ENCODE measurements around the gene PCK1. TPM values are rescaled to one million over a fixed set of nuclear protein-coding genes. Genes with fewer than 3 reads are reported as not detected.

The PCK1 gene
- total and polyA plus RNA-seq, 2 of the 13 experiments (the other 11 are each of a cell fraction or from before 2014, with no cell fraction given) = 6.5 to 12.6 TPM

DNA sequence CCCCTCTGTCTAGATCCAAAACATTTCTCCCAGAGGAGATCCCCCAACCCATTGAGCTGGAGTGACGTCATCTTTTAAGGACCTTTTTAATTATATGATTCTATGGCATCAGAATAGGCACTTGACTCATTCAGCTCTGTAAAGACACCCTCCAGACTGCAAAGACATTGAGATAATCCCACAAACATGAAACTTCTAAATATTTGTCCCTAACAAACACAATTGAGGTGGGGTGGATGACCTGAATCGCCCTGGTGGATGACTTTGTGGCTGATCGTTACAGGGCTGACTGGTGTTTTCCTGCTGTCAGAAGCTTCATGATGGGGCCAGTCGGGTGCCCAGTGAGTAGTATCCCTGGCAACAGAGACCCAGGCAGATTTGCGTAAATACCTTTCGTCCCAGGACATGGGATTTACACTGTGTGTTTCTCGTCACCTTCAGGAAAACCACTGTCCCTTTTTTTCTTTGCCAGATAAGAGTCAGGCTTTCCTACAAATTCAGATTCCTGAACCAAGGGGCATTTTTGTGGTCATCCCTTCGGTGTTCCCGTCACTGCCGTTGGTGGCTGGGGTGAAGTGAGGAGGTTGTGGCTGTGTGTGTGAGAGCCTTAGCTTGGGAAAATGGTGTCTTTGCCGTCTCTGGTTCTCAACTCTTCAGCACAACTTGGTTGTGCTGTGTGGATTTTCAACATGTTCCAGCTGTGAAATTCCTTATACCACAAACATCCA lies 5.3 kb upstream of the PCK1 start (continued):
- TF ChIP-seq, protein P1, sequence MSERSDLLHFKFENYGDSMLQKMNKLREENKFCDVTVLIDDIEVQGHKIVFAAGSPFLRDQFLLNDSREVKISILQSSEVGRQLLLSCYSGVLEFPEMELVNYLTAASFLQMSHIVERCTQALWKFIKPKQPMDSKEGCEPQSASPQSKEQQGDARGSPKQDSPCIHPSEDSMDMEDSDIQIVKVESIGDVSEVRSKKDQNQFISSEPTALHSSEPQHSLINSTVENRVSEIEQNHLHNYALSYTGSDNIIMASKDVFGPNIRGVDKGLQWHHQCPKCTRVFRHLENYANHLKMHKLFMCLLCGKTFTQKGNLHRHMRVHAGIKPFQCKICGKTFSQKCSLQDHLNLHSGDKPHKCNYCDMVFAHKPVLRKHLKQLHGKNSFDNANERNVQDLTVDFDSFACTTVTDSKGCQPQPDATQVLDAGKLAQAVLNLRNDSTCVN (CRISPR knock-in tag; IDR thresholded peaks at IDR 0.05; ENCODE audit: borderline replicate concordance) = no peak
- TF ChIP-seq NCOR1 (IDR thresholded peaks at IDR 0.05; ENCODE audit: borderline replicate concordance, low read length) = peak; percentile 44; the same call in 1 of the 2 replicates
- TF ChIP-seq, protein P2, sequence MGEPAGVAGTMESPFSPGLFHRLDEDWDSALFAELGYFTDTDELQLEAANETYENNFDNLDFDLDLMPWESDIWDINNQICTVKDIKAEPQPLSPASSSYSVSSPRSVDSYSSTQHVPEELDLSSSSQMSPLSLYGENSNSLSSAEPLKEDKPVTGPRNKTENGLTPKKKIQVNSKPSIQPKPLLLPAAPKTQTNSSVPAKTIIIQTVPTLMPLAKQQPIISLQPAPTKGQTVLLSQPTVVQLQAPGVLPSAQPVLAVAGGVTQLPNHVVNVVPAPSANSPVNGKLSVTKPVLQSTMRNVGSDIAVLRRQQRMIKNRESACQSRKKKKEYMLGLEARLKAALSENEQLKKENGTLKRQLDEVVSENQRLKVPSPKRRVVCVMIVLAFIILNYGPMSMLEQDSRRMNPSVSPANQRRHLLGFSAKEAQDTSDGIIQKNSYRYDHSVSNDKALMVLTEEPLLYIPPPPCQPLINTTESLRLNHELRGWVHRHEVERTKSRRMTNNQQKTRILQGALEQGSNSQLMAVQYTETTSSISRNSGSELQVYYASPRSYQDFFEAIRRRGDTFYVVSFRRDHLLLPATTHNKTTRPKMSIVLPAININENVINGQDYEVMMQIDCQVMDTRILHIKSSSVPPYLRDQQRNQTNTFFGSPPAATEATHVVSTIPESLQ (CRISPR knock-in tag; conservative IDR thresholded peaks at IDR 0.05) = no peak
- TF ChIP-seq, protein P3, sequence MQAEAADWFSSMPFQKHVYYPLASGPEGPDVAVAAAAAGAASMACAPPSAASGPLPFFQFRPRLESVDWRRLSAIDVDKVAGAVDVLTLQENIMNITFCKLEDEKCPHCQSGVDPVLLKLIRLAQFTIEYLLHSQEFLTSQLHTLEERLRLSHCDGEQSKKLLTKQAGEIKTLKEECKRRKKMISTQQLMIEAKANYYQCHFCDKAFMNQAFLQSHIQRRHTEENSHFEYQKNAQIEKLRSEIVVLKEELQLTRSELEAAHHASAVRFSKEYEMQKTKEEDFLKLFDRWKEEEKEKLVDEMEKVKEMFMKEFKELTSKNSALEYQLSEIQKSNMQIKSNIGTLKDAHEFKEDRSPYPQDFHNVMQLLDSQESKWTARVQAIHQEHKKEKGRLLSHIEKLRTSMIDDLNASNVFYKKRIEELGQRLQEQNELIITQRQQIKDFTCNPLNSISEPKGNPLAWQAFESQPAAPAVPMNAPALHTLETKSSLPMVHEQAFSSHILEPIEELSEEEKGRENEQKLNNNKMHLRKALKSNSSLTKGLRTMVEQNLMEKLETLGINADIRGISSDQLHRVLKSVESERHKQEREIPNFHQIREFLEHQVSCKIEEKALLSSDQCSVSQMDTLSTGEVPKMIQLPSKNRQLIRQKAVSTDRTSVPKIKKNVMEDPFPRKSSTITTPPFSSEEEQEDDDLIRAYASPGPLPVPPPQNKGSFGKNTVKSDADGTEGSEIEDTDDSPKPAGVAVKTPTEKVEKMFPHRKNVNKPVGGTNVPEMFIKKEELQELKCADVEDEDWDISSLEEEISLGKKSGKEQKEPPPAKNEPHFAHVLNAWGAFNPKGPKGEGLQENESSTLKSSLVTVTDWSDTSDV (CRISPR knock-in tag; IDR thresholded peaks at IDR 0.05) = no peak
- TF ChIP-seq HNF4G (IDR thresholded peaks at IDR 0.05; ENCODE audit: borderline replicate concordance, low read depth, low read length) = no peak
- peak; percentile 18; the same call in 1 of the 2 replicates for TF ChIP-seq HNF4G (CRISPR knock-in tag; IDR thresholded peaks at IDR 0.05; ENCODE audit: borderline replicate concordance, low read depth)
- TF ChIP-seq ZNF562 (CRISPR knock-in tag; IDR thresholded peaks at IDR 0.05; ENCODE audit: borderline replicate concordance) = no peak
- TF ChIP-seq MYNN (CRISPR knock-in tag; IDR thresholded peaks at IDR 0.05; ENCODE audit: low read depth) = no peak
- peak; percentile 96 for TF ChIP-seq RXRB (CRISPR knock-in tag; IDR thresholded peaks at IDR 0.05; ENCODE audit: borderline replicate concordance)
- 0 out of 2 replicates have a peak, but pooled peaks have one; percentile 10 for TF ChIP-seq ZNF317 (CRISPR knock-in tag; IDR thresholded peaks at IDR 0.05)
- TF ChIP-seq ATF5 (CRISPR knock-in tag; IDR thresholded peaks at IDR 0.05; ENCODE audit: low read depth) = no peak
- TF ChIP-seq GATAD2A (CRISPR knock-in tag; IDR thresholded peaks at IDR 0.05) = peak; percentile 70
- TF ChIP-seq ZNF598 (CRISPR knock-in tag; IDR thresholded peaks at IDR 0.05; ENCODE audit: borderline replicate concordance) = no peak
- TF ChIP-seq ZNF670 (CRISPR knock-in tag; IDR thresholded peaks at IDR 0.05; ENCODE audit: borderline replicate concordance) = 0 out of 2 replicates have a peak, but pooled peaks have one; percentile 8
- TF ChIP-seq ZNF766 (CRISPR knock-in tag; IDR thresholded peaks at IDR 0.05; ENCODE audit: borderline replicate concordance) = no peak
- no peak for TF ChIP-seq ZNF354B (CRISPR knock-in tag; IDR thresholded peaks at IDR 0.05)
- no peak for TF ChIP-seq NRL (CRISPR knock-in tag; IDR thresholded peaks at IDR 0.05; ENCODE audit: borderline replicate concordance)
- peak; percentile 62 for TF ChIP-seq BHLHE40 (IDR thresholded peaks at IDR 0.05; ENCODE audit: low read length)
- TF ChIP-seq ZNF879 (CRISPR knock-in tag; IDR thresholded peaks at IDR 0.05) = no peak
- TF ChIP-seq ZNF33A (CRISPR knock-in tag; IDR thresholded peaks at IDR 0.05; ENCODE audit: borderline replicate concordance) = 0 out of 2 replicates have a peak, but pooled peaks have one; percentile 20
- no peak for TF ChIP-seq POLR2G (IDR thresholded peaks at IDR 0.05; ENCODE audit: low read depth, low read length)
- 0 out of 2 replicates have a peak, but pooled peaks have one; percentile 17 for TF ChIP-seq ZSCAN25 (CRISPR knock-in tag; IDR thresholded peaks at IDR 0.05)
- peak; percentile 67 for TF ChIP-seq FOSL2 (CRISPR knock-in tag; IDR thresholded peaks at IDR 0.05)
- no peak for TF ChIP-seq RCOR2 (CRISPR knock-in tag; IDR thresholded peaks at IDR 0.05)
